HG03520 (cell line): Measurements from ENCODE around the gene ZC2HC1B.
"Not testable (repeated sequence)": the region's sequence is repeated elsewhere in the genome, so short reads cannot be mapped to it uniquely, and the experiment has no call there.

Experiments
- ATAC-seq: cut with Tn5 transposase; IDR thresholded peaks from one replicate; pipeline ENCODE4 v1.9.1; 2021; ENCODE audit warnings: mild to moderate bottlenecking, moderate library complexity; ENCODE audit not compliant: unreplicated experiment

Gene ZC2HC1B

DNA sequence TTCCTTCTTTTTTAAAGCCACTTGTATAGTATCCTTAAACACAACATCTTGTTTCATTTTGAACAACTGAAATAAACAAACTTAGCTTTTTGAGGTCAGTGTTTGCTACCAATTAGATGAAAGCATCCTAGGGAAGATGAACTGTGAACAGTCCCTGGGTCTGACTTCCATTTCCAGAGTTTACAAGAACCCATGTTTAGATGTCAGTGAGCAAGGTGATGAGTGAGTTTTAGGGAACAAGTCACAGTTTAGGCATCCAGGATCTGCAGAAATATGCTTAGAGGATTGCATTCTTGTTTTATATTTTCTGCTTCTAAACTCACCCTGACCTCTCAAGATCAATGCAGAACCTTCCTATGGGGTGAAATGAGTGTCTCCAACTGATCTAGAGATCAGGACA lies 3.0 kb downstream of the ZC2HC1B start:
- ATAC-seq, result no peak

- not testable (repeated sequence) for ATAC-seq
These were observed 4.5 kb downstream of the ZC2HC1B start for GRCh38 chr6:143868808-143869207.

- ATAC-seq, result not testable (repeated sequence)
These were observed 7.0 kb downstream of the ZC2HC1B start for GRCh38 chr6:143871202-143871730.

DNA sequence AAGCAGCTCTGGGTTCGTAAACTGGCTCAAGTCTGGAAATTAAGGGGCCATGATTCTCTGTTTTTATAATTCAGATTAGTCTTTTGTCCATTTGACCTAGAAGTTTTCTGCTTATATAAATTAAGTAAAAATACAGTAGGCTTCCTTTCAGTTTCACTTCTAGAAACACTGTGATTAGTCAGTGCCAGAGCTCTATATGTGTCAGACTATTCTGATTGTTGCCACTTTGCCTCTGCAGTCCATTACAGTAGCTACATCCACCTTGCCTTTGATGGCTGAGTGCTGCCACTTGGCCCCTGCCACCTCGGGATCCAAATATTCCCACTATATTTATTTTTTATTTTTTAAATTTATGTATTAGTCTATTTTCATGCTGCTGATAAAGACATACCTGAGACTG lies 7.9 kb downstream of the ZC2HC1B start:
- ATAC-seq, result peak; percentile 99

DNA sequence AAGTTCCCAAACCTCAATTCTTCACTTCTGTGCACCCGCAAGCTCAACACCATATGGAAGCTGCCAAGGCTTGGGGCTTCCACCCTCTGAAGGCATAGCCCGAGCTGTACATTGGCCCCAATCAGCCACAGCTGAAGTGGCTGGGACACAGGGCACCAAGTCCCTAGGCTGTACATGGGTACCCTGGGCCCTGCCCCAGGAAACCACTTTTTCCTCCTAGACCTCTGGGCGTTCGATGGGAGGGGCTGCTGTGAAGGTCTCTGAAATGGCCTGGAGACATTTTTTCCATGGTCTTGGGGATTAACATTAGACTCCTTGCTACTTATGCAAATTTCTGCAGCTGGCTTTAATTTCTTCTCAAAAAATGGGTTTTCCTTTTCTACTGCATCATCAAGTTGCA lies 9.3 kb downstream of the ZC2HC1B start:
- not testable (repeated sequence) for ATAC-seq

GRCh38 chr6:143874503-143874902 lies 10.2 kb downstream of the ZC2HC1B start:
- ATAC-seq, result not testable (repeated sequence)

DNA sequence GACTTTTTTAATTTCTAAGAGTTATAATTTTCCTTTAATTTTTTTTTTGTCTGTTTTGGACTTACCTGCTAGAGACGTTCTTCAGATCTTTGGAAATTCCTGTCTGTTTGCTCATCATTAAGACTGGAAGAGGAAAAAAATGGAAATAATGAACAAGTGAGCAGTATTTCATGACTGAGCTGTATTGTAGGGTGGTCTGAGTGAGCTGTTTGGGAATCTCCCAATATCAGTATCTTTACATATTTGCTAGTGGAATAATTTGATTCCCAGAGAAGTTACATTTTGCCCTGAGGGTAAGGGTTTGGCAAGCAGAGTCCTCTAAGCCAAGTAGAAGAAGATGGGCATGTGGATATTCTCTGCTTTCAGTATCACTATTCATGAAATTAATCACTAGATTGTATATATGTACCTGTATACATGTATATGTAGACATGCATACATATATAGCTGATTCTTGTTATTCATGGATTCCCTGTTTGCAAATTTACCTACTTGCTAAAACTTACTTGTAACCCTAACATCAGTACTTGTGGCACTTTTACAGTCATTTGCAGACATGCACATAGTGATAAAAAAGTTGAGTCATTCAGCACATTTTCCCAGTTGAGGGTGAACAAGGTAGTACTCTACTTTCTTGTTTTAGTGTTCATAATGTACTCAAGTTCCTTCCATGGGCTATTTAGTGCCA lies 13.5 kb downstream of the ZC2HC1B start:
- ATAC-seq, result no peak

DNA sequence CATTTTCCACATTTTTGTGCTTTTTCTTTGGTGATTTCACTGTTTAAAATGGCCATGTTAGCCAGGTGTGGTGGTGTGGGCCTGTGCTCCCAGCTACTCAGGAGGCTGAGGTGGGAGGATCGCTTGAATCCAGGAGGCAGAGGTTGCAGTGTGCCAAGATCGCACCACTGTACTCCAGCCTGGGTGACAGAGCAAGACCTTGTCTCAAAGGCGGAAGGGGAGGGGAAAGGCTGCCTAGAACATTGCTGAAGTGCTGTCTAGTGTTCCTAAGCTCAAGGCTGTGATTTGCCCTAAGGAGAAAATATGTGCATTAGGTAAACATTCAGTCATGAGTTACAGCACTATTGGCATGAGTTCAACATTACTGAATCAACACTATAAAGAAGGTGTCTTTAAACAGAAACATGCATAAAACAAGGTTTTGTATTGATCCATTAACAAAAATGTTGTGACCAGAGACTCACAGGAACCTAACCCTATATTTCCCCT lies 14.0 kb downstream of the ZC2HC1B start:
- no peak for ATAC-seq

- no peak for ATAC-seq
These were observed 16.1 kb downstream of the ZC2HC1B start for GRCh38 chr6:143880412-143880811.

DNA sequence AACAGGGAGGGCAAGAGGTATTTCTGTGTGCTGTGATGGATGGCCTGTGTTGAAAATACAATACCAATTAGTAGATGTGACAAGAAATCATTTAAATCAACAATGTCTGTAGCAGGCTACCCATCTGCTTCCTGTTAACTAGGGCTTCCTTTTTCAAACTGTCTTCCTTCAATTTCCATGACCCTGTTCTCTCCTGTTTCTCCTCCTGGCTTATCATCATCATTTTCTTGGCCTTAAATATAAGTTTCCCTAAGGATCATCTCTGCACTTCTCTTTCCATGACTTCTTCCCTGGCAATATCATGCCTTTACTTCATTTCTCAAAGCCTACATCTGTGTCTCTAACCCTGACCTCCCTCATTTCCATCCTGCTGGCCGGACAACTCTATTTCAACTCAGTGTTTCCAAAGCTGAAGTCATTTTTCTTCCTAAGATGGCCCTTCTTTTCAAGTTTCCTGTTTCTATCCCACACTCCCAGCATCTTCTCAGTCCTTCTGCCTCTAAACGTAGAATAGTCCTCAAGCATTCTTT lies 18.2 kb downstream of the ZC2HC1B start:
- no peak for ATAC-seq

GRCh38 chr6:143884216-143884900 lies 20.1 kb downstream of the ZC2HC1B start:
- no peak for ATAC-seq

DNA sequence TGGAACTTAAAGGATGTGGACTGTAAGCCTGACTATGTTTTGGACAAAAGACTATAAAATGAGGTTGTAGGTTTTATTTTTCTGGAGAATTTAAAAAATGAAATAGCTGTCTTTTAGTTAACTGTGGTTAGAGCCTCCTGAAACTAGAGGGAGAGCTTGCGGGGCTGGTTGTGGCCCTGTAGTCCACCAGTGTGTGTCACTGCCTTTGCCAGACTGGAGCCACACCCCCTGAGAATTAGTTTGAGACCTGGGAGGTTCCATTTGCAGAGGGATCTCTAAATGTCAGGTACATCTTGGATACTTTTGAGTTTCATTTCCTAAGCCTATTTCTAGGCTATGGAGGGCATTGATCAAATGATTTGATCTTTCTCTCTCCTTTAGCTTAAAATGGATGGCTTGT lies 20.8 kb downstream of the ZC2HC1B start:
- no peak for ATAC-seq

- ATAC-seq, result no peak
These were observed 30.4 kb downstream of the ZC2HC1B start for GRCh38 chr6:143894655-143895054.

GRCh38 chr6:143896126-143896860 lies 32.0 kb downstream of the ZC2HC1B start:
- no peak for ATAC-seq

DNA sequence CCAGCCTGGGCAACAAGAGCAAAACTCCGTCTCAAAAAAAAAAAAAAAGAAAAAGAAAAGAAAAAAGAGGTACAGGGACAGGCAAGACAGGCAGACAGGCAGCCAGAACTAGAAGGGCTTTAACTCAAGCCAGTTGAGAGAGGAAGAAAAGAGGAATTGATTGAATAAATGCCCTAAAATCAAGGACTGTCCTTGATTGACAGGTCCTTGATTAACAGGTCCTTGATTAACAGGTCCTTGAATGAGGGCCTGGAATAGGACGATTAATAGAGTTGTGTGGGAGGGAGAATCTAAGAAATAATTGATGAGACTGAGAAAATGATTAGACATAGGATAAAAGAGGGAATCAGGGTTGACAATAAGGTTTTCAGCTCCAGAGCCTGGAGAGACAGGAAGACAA lies 36.1 kb downstream of the ZC2HC1B start:
- no peak for ATAC-seq

GRCh38 chr6:143901885-143902750 lies 37.8 kb downstream of the ZC2HC1B start:
- peak; percentile 96 for ATAC-seq

- no peak for ATAC-seq
These were observed 38.6 kb downstream of the ZC2HC1B start for GRCh38 chr6:143902827-143903226.

DNA sequence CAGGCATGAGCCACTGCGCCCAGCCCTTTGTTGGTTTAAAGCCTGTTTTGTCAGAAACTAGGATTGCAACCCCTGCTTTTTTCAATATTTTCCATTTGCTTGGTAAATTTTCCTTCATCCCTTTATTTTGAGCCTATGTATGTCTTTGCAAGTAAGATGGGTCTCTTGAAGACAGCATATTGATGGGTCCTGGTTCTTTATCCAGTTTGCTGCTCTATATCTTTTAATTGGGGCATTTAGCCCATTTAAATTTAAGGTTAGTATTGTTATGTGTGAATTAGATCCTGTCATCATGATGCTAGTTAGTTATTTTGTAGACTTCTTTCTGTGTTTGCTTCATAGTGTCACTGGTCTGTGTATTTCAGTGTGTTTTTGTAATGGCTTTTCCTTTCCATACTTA lies 46.8 kb downstream of the ZC2HC1B start:
- ATAC-seq, result no peak

- ATAC-seq, result no peak
These were observed 48.4 kb downstream of the ZC2HC1B start for GRCh38 chr6:143912671-143913070.

GRCh38 chr6:143917026-143917425 lies 52.8 kb downstream of the ZC2HC1B start:
- ATAC-seq, result not testable (repeated sequence)
